Heart left ventricle (tissue), 13 donors: ENCODE data around the gene TNS1.

Experiments used
- CTCF ChIP-seq, 12 donors: fragments of 200-600 bp; sonication (generic) in 4 of 12; IDR thresholded peaks; one replicate each; pipeline versions ENCODE4 v1.5.0 to v1.8.0; 2018 to 2022; ENCODE audit warnings: antibody characterized with exemption in 12 of 12, mild to moderate bottlenecking in 5 of 12
- POLR2A ChIP-seq, 2 donors: fragments of 450-650 bp; IDR thresholded peaks; one replicate each; pipeline ENCODE4 v1.6.1; 2017; ENCODE audit warnings: antibody characterized with exemption in 2 of 2, mild to moderate bottlenecking in 2 of 2, moderate library complexity in 2 of 2
- donor health status: ischemic (EF 13 %, LVEDD 7.1; RV severe dilation, severe dysfunction).
- donor health status: DM: no; HTN: yes; CAD: no.
- donor health status: DM: no; HTN: no; CAD: no.
- donor health status: ischemic (EF 25% LVEDD 6.9; RV normal size, moderate dysfunction).
- donor health status: ischemic (EF 25% LVEDD 5.7; RV mildly dilated, moderate dysfunction).
- donor health status: ischemic (EF 35%, LVEDD 5.7; RV mildly dilated, moderate dysfunction).
- donor health status: nonischemic (EF 11% LVEDD 7.7; RV severe dilation, severe dysfunction).
- donor health status: DM: yes; HTN: yes; CAD: no.
- donor health status: PGD.
- donor health status: ischemic (EF 29% LVEDD 5.4; RV normal size, mild dysfunction).
- donor health status: nonischemic (EF 23%, LVEDD 6.1; RV moderate dilation, normal function).

- TF ChIP-seq CTCF (IDR thresholded peaks at IDR 0.05) (peak; percentile 97 to 100 (median 99)), POLR2A (IDR thresholded peaks at IDR 0.05) (no peak)
These were observed 213.6 kb downstream of the TNS1 start for GRCh38 chr2:217789003-217789735.
